ENCODE results near the gene LCAT. TPM values are rescaled to one million over a fixed set of nuclear protein-coding genes. Genes with fewer than 3 reads are reported as not detected.
A peak's percentile ranks its signal among the peaks of the same experiment; 100 is the strongest.

The LCAT gene
- total RNA-seq, 4 donors from 2014 or later, result 17.9 to 43.9 (median 26.8) TPM

GRCh38 chr16:67967958-67968399 is 24.1 kb upstream of the LCAT start:
- WGBS, 2 donors, result 0 to 1% methylated on average over 21 to 27 of the region's 45 CpGs

GRCh38 chr16:67967183-67967957 is 23.4 kb upstream of the LCAT start:
- Histone ChIP-seq H3K36me3 (peaks cover 0 to 10% (median 0%) of the 10 kb centered on the region in 3 donors), H3K4me1 (peaks cover 0 to 56% (median 43%) of the 10 kb centered on the region in 4 donors), H3K27ac (peak overlapping the region; percentile 89 to 99 (median 96)), H3K9me3 (no peaks in the 10 kb centered on the region), H3K27me3 (no peaks in the 10 kb centered on the region), H3K4me3 (peak overlapping the region; percentile 80 to 100 (median 92))
- no peak for DNase-seq (ENCODE audit: low spot score in 2 of 2)
- TF ChIP-seq POLR2A (IDR thresholded peaks at IDR 0.05) (no peak), EP300 (IDR thresholded peaks at IDR 0.05) (no peak)
- TF ChIP-seq, protein P1, sequence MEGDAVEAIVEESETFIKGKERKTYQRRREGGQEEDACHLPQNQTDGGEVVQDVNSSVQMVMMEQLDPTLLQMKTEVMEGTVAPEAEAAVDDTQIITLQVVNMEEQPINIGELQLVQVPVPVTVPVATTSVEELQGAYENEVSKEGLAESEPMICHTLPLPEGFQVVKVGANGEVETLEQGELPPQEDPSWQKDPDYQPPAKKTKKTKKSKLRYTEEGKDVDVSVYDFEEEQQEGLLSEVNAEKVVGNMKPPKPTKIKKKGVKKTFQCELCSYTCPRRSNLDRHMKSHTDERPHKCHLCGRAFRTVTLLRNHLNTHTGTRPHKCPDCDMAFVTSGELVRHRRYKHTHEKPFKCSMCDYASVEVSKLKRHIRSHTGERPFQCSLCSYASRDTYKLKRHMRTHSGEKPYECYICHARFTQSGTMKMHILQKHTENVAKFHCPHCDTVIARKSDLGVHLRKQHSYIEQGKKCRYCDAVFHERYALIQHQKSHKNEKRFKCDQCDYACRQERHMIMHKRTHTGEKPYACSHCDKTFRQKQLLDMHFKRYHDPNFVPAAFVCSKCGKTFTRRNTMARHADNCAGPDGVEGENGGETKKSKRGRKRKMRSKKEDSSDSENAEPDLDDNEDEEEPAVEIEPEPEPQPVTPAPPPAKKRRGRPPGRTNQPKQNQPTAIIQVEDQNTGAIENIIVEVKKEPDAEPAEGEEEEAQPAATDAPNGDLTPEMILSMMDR (IDR thresholded peaks at IDR 0.05), result no peak
- 4 to 6% methylated on average over 18 of the region's 18 CpGs for WGBS, 2 donors

More at GRCh38 chr16:67967958-67968399, 24.1 kb upstream of the LCAT start:
- peaks cover 0 to 4% (median 0%) of the 10 kb centered on the region in 3 donors for H3K36me3 ChIP-seq
- no peaks in the 10 kb centered on the region for H3K9me3 ChIP-seq
- peak overlapping the region; percentile 80 to 100 (median 92) for H3K4me3 ChIP-seq
- H3K27me3 ChIP-seq, result no peaks in the 10 kb centered on the region
- TF ChIP-seq, protein P1 (IDR thresholded peaks at IDR 0.05), result no peak
- TF ChIP-seq EP300 (IDR thresholded peaks at IDR 0.05) (no peak), POLR2A (IDR thresholded peaks at IDR 0.05) (no peak)
- peak overlapping the region; percentile 89 to 99 (median 96) for H3K27ac ChIP-seq
- H3K4me1 ChIP-seq, result peaks cover 0 to 50% (median 41%) of the 10 kb centered on the region in 4 donors
- no peak for DNase-seq (ENCODE audit: low spot score in 2 of 2)

DNA sequence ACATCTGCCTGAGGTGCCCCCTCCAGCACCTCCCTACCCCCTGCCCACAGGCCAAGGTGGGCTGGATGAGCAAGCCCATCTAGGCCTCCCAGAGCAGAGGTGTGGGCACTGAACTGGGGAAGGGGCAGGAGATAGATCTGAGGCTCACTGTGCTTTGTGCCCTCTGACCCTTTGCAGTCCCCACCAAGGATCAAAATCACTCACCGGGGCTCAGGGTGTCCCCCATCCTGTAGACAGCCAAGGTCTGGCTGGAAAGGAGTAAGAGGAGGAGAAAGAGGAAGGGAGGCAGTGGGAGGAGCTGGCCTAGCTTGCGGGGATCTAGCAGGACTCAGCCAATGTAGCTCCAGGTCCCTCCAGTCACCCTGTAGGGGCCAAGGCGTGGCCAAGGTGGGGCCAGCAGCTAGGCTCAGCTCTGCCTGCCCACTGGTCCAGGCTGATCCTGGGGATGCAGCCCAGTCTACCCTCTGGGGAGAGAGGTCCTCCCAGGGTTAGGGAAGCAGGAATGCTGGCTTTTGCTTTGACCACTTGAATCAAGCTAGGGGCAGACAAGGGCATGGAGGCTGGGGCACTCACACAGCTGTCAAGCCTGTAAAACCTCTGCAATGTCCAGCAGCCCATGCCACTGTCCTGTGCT is 22.7 kb upstream of the LCAT start:
- no peak for TF ChIP-seq EP300 (IDR thresholded peaks at IDR 0.05)
- TF ChIP-seq, protein P1 (IDR thresholded peaks at IDR 0.05), result no peak
- TF ChIP-seq POLR2A (IDR thresholded peaks at IDR 0.05), result no peak
- H3K4me1 ChIP-seq, result peaks cover 0 to 63% (median 43%) of the 10 kb centered on the region in 4 donors
- H3K27me3 ChIP-seq, result no peaks in the 10 kb centered on the region
- peak overlapping the region; percentile 80 to 100 (median 92) for H3K4me3 ChIP-seq
- H3K9me3 ChIP-seq, result no peaks in the 10 kb centered on the region
- no peak for DNase-seq (ENCODE audit: low spot score in 2 of 2)
- peaks cover 0 to 17% (median 5%) of the 10 kb centered on the region in 3 donors for H3K36me3 ChIP-seq
- WGBS, 2 donors, result 19 to 38% methylated on average over 3 of the region's 3 CpGs
- H3K27ac ChIP-seq, result peak overlapping the region; percentile 89 to 99 (median 96)

- TF ChIP-seq EP300 (IDR thresholded peaks at IDR 0.05) (no peak), POLR2A (IDR thresholded peaks at IDR 0.05) (no peak)
- TF ChIP-seq, protein P1 (IDR thresholded peaks at IDR 0.05), result no peak
- H3K27me3 ChIP-seq, result no peaks in the 10 kb centered on the region
- H3K4me1 ChIP-seq, result peaks cover 0 to 70% (median 43%) of the 10 kb centered on the region in 4 donors
- peak overlapping the region in 3 of 4 donors; percentile 89 to 99 (median 98) for H3K27ac ChIP-seq
- WGBS, 2 donors, result 42 to 55% methylated on average over 11 of the region's 11 CpGs
- no peak for DNase-seq (ENCODE audit: low spot score in 2 of 2)
- no peaks in the 10 kb centered on the region for H3K9me3 ChIP-seq
- peak overlapping the region in 2 of 4 donors; percentile 85 to 99 for H3K4me3 ChIP-seq
- H3K36me3 ChIP-seq, result peaks cover 6 to 25% (median 8%) of the 10 kb centered on the region in 3 donors
Measured at GRCh38 chr16:67965668-67966548, 22.0 kb upstream of the LCAT start.

Data from tibial nerve (tissue), 4 donors.